Tibial nerve (tissue), 4 donors: ENCODE results near the gene LONP2. TPM values are rescaled to one million over a fixed set of nuclear protein-coding genes. Genes with fewer than 3 reads are reported as not detected.

Experiments
- DNase-seq, 2 donors: peaks; one replicate each; pipeline ENCODE4 v3.0.0-alpha.2; 2019; ENCODE audit warnings: low spot score in 2 of 2
- H3K27ac ChIP-seq, 4 donors: fragments of 200-600 bp; sonication (generic) in 3 of 4; one replicate each; pipeline ENCODE4 v1.5.1; 2017 to 2019; ENCODE audit warnings: mild to moderate bottlenecking in 1 of 4
- H3K27me3 ChIP-seq, 2 donors: fragments of 200-600 bp; sonication (generic) in 1 of 2; one replicate each; pipeline versions ENCODE4 v1.5.1 to v1.6.0; 2017 to 2019
- H3K36me3 ChIP-seq, 3 donors: fragments of 200-600 bp; sonication (generic); one replicate each; pipeline ENCODE4 v1.5.1; 2018 to 2019
- H3K4me1 ChIP-seq, 4 donors: fragments of 200-600 bp; sonication (generic) in 3 of 4; one replicate each; pipeline ENCODE4 v1.5.1; 2017 to 2019
- H3K4me3 ChIP-seq, 4 donors: fragments of 200-600 bp; sonication (generic) in 3 of 4; one replicate each; pipeline ENCODE4 v1.5.1; 2017 to 2019; ENCODE audit warnings: mild to moderate bottlenecking in 1 of 4, moderate library complexity in 1 of 4
- H3K9me3 ChIP-seq, 4 donors: fragments of 200-600 bp; sonication (generic) in 3 of 4; one replicate each; pipeline ENCODE4 v1.5.1; 2017 to 2019
- CTCF ChIP-seq, 5 experiments: fragments of 200-600 bp in 3 of 5; fragments of 450-650 bp in 2 of 5; sonication (generic) in 3 of 5; IDR thresholded peaks; one replicate each; pipeline ENCODE4 v1.5.1; 2016 to 2019; ENCODE audit warnings: antibody characterized with exemption in 5 of 5, mild to moderate bottlenecking in 3 of 5, moderate library complexity in 2 of 5
- EP300 ChIP-seq, 2 donors: sonication (generic); formaldehyde crosslinking; IDR thresholded peaks; one replicate each; pipeline ENCODE4 v1.6.1; 2017; ENCODE audit warnings: antibody characterized with exemption in 2 of 2, mild to moderate bottlenecking in 1 of 2
- POLR2A ChIP-seq, 2 donors: fragments of 450-650 bp; IDR thresholded peaks; one replicate each; pipeline ENCODE4 v1.6.1; 2017; ENCODE audit warnings: antibody characterized with exemption in 2 of 2, mild to moderate bottlenecking in 2 of 2, moderate library complexity in 2 of 2
- WGBS, 2 donors: methylation state at CpG; one replicate each; pipeline ENCODE4 v1.1.5; 2018; 5-methylcytosine and 5-hydroxymethylcytosine counted together
- total RNA-seq, 4 donors: library from RNA; depleted of rRNA; stranded (reverse); fragments of >200 nt; gene quantifications; one replicate each; pipeline ENCODE4 v1.1.0, GENCODE V29; 2016

LONP2 gene
- total RNA-seq: 10 to 100 TPM; 36.2 to 50.3 (median 48.3) TPM

GRCh38 chr16:48244080-48244862 is at the start of gene LONP2:
LONP2 (plus strand) TSS chr16:48244300; CDS start chr16:48244389, 89 bp downstream.
- TF ChIP-seq CTCF (IDR thresholded peaks at IDR 0.05) (peak in 1 of 5 experiments; percentile 24), POLR2A (IDR thresholded peaks at IDR 0.05) (peak in 1 of 2 donors; percentile 63), EP300 (IDR thresholded peaks at IDR 0.05) (peak; percentile 88 to 96)
- WGBS, 2 donors: 0 to 1% methylated on average over 22 to 26 of the region's 63 CpGs
- H3K36me3 ChIP-seq: no peaks in the 10 kb centered on the region

GRCh38 chr16:48194828-48195556 is 49.1 kb upstream of the LONP2 start:
- WGBS, 2 donors: 14 to 36% methylated on average over 5 of the region's 5 CpGs
- Histone ChIP-seq H3K9me3 (peaks cover 0 to 4% (median 0%) of the 10 kb centered on the region in 4 donors), H3K27me3 (no peaks in the 10 kb centered on the region)

More at GRCh38 chr16:48244080-48244862, at the start of gene LONP2:
- Histone ChIP-seq H3K4me3 (peak within 1 kb of the TSS; percentile 59 to 84 (median 68)), H3K9me3 (no peaks in the 10 kb centered on the region), H3K27ac (peak within 1 kb of the TSS; percentile 79 to 90 (median 86)), H3K27me3 (no peaks in the 10 kb centered on the region), H3K4me1 (peaks cover 0 to 44% (median 14%) of the 10 kb centered on the region in 4 donors)
- DNase-seq: peak; percentile 72 to 85

GRCh38 chr16:48197294-48197693 is 46.8 kb upstream of the LONP2 start:
- no peak for DNase-seq
- H3K9me3 ChIP-seq: peaks cover 0 to 4% (median 0%) of the 10 kb centered on the region in 4 donors
- H3K4me1 ChIP-seq: no peaks in the 10 kb centered on the region
- 90 to 97% methylated on average over 3 of the region's 3 CpGs for WGBS, 2 donors
- no peaks in the 10 kb centered on the region for H3K27me3 ChIP-seq
- H3K36me3 ChIP-seq: no peaks in the 10 kb centered on the region
- no peak overlapping the region for H3K4me3 ChIP-seq
- H3K27ac ChIP-seq: no peak overlapping the region
- TF ChIP-seq CTCF (IDR thresholded peaks at IDR 0.05) (no peak), POLR2A (IDR thresholded peaks at IDR 0.05) (no peak)

More at GRCh38 chr16:48194828-48195556, 49.1 kb upstream of the LONP2 start:
- no peak overlapping the region for H3K4me3 ChIP-seq
- DNase-seq: no peak
- no peaks in the 10 kb centered on the region for H3K4me1 ChIP-seq
- no peaks in the 10 kb centered on the region for H3K36me3 ChIP-seq
- TF ChIP-seq POLR2A (IDR thresholded peaks at IDR 0.05) (no peak), CTCF (IDR thresholded peaks at IDR 0.05) (no peak), EP300 (IDR thresholded peaks at IDR 0.05) (no peak)
- no peak overlapping the region for H3K27ac ChIP-seq

- TF ChIP-seq POLR2A (IDR thresholded peaks at IDR 0.05): no peak
- no peak for TF ChIP-seq CTCF (IDR thresholded peaks at IDR 0.05)
- TF ChIP-seq EP300 (IDR thresholded peaks at IDR 0.05): no peak
- Histone ChIP-seq H3K27me3 (no peaks in the 10 kb centered on the region), H3K9me3 (peaks cover 0 to 4% (median 0%) of the 10 kb centered on the region in 4 donors), H3K4me3 (no peak overlapping the region), H3K4me1 (no peaks in the 10 kb centered on the region), H3K27ac (no peak overlapping the region), H3K36me3 (no peaks in the 10 kb centered on the region)
- no peak for DNase-seq
- 56 to 71% methylated on average over 6 of the region's 6 CpGs for WGBS, 2 donors
These were observed 42.4 kb upstream of the LONP2 start for GRCh38 chr16:48201515-48202201.
